Glutamatergic neuron (in vitro differentiated cells): ENCODE results near the gene TBRG4. TPM values are rescaled to one million over a fixed set of nuclear protein-coding genes. Genes with fewer than 3 reads are reported as not detected.

Experiments
- DNase-seq: peaks from one replicate; pipeline ENCODE4 v3.0.0; 2022
- H3K27ac Mint-ChIP-seq: one replicate; pipeline ENCODE4 v1.8.0; 2020; ENCODE audit warnings: mild to moderate bottlenecking, mixed read lengths, inconsistent platforms; ENCODE audit not compliant: unreplicated experiment
- H3K27me3 Mint-ChIP-seq: one replicate; pipeline ENCODE4 v1.8.0; 2020; ENCODE audit warnings: mild to moderate bottlenecking, moderate library complexity, mixed read lengths, inconsistent platforms; ENCODE audit not compliant: unreplicated experiment
- H3K36me3 Mint-ChIP-seq: one replicate; pipeline ENCODE4 v1.8.0; 2020; ENCODE audit warnings: mild to moderate bottlenecking, mixed read lengths, inconsistent platforms; ENCODE audit not compliant: unreplicated experiment
- H3K4me1 Mint-ChIP-seq: one replicate; pipeline ENCODE4 v1.8.0; 2020; ENCODE audit warnings: mild to moderate bottlenecking, low read depth, mixed read lengths, inconsistent platforms; ENCODE audit not compliant: unreplicated experiment
- H3K4me3 Mint-ChIP-seq: one replicate; pipeline ENCODE4 v1.8.0; 2020; ENCODE audit warnings: mild to moderate bottlenecking, mixed read lengths, inconsistent platforms; ENCODE audit not compliant: unreplicated experiment
- H3K9me3 Mint-ChIP-seq: one replicate; pipeline ENCODE4 v1.8.0; 2020; ENCODE audit warnings: mild to moderate bottlenecking, moderate library complexity, mixed read lengths, inconsistent platforms; ENCODE audit not compliant: unreplicated experiment
- CTCF ChIP-seq: fragments of 200-600 bp; sonication (generic); IDR thresholded peaks from one replicate; pipeline ENCODE4 v1.5.0; 2021; ENCODE audit not compliant: partially characterized antibody, unreplicated experiment
- total RNA-seq: library from RNA; stranded (reverse); fragmentation: NEBNext Ultra II Directional; extraction: Animal tissue kit (Norgen Biotek cat#: 25700); gene quantifications from one replicate; pipeline ENCODE4 v1.2.1, GENCODE V29; 2021; ENCODE audit not compliant: unreplicated experiment

TBRG4 gene
- total RNA-seq, 1 donor from 2014 or later, result 90.1 TPM

DNA sequence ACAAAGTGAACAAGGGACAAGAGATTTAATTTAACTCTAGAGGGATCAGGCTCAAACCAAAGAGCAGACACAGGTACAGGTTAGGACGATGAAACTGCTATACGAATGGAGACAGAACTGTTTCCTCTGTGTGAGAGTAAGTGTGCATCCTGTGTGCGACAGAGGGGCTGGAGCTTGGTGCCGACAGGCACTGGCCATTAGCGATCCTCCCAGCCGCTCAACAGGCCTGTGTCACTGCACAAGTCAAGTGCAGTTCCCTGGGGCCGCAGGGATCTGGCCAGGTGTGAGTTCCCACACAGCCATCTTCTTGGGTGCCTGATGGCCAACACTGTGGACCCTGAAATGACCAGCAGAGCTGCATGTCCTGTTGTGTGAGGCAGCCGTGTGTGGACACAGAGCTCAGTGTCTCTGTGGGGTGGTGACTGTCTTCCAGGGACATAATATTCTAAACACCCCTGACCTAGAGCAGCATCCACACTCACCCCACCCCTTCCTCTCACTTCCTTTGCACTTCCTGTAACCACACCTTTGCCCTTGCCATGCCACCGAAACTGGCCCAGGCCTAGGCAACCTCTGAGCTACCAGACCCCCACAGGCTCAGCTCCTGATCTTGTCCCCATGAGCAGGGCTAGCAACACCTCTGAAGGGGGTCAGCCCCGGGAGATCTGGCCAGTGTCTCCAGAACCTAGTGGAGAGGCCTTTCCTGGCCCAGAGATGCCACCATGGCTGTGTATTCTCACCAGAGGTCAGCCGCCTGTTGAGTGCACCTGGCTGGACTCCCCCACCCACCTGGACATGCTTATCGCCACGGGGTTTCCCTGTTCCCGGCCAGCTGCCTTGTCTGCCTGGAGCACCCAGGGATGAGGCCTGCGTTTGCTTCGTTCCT, 11.7 kb upstream of the TBRG4 start:
- Mint-ChIP-seq H3K27me3 (peaks cover 11% of the 10 kb centered on the region), H3K27ac (no peak overlapping the region), H3K36me3 (no peaks in the 10 kb centered on the region), H3K4me1 (peaks cover 21% of the 10 kb centered on the region), H3K4me3 (no peak overlapping the region), H3K9me3 (peaks cover 4% of the 10 kb centered on the region)
- DNase-seq, result no peak
- no peak for TF ChIP-seq CTCF

DNA sequence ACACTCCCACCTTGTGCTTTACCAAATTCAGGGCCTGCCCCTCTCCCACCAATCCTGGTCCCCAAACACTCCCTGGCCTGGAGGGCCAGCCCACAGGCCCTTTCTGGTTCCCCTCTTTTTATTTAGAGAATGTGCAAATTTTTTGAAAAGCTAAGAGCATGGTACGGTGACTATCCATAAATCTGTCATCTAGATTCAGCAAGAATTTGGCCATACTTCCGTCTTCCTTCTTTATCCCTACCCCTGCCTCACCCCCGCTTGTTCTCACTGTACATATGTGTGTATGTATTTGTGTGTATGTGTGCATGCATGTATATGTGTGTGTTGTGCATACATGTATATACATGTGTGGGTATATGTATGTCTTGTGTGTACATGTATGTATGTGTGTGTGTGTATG, 8.1 kb upstream of the TBRG4 start:
- Mint-ChIP-seq H3K4me3 (no peak overlapping the region), H3K36me3 (no peaks in the 10 kb centered on the region), H3K27me3 (peaks cover 10% of the 10 kb centered on the region), H3K27ac (no peak overlapping the region), H3K9me3 (peaks cover 3% of the 10 kb centered on the region), H3K4me1 (no peaks in the 10 kb centered on the region)
- TF ChIP-seq CTCF, result no peak
- DNase-seq, result no peak

DNA sequence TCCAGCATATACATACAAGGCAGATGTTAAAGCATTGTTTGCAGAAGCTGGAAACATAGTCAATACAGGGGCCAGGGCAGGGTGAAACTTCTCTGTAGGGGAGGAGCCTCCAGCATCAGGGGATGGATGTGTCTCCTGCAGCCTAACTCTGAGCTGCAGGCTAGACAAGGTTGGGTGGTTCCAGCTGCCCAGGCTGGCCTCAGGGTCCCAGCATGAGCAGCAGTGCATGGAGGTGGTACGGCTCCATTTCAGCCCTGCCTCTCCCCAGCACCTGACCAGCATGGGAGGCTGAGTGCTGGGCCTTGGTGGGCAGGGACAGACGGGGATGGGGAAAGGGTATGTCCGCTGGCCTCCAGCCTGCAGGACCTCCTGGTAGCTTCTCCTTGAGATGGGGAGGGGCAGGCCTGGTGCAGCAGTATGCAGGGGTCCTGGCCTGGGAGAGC, 7.4 kb upstream of the TBRG4 start:
- no peak for TF ChIP-seq CTCF
- H3K4me1 Mint-ChIP-seq, result no peaks in the 10 kb centered on the region
- no peak for DNase-seq
- H3K27me3 Mint-ChIP-seq, result peaks cover 10% of the 10 kb centered on the region
- no peaks in the 10 kb centered on the region for H3K36me3 Mint-ChIP-seq
- H3K4me3 Mint-ChIP-seq, result no peak overlapping the region
- H3K27ac Mint-ChIP-seq, result no peak overlapping the region
- peaks cover 3% of the 10 kb centered on the region for H3K9me3 Mint-ChIP-seq

GRCh38 chr7:45118292-45118691, 6.8 kb upstream of the TBRG4 start:
- Mint-ChIP-seq H3K27me3 (peaks cover 10% of the 10 kb centered on the region), H3K4me1 (no peaks in the 10 kb centered on the region), H3K9me3 (peaks cover 3% of the 10 kb centered on the region), H3K4me3 (no peak overlapping the region), H3K27ac (no peak overlapping the region), H3K36me3 (no peaks in the 10 kb centered on the region)
- no peak for TF ChIP-seq CTCF
- DNase-seq, result no peak

DNA sequence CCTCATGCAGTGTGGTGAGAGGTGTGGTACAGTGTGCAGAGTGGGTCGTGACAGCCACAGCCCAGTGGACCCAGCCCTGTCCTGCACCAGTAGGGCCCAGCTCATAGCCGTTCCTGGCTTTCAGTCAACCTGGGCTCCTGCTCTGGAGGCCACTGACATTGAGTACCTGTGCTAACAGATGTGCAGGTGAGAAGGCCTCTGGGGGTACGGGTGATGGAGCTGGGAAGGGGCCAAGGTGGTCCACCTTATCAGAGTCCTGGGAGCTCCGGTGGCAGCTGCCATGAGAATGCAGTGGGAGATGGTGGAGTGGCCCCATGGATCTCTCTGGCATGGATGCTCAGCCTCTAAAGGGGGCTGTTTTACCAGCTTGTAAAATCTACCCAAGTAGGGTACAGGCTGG, 6.1 kb upstream of the TBRG4 start:
- Mint-ChIP-seq H3K36me3 (no peaks in the 10 kb centered on the region), H3K27me3 (peaks cover 10% of the 10 kb centered on the region), H3K9me3 (peaks cover 6% of the 10 kb centered on the region), H3K4me3 (no peak overlapping the region), H3K4me1 (peaks cover under 1% of the 10 kb centered on the region), H3K27ac (no peak overlapping the region)
- no peak for DNase-seq
- no peak for TF ChIP-seq CTCF
